ENCODE measurements around the gene RLF. TPM values are rescaled to one million over a fixed set of nuclear protein-coding genes. Genes with fewer than 3 reads are reported as not detected.

The RLF gene
- total and polyA plus RNA-seq, 2 of the 8 experiments (the other 6 are each of a cell fraction or from before 2014, with no cell fraction given), result 4.2 to 18.0 TPM

DNA sequence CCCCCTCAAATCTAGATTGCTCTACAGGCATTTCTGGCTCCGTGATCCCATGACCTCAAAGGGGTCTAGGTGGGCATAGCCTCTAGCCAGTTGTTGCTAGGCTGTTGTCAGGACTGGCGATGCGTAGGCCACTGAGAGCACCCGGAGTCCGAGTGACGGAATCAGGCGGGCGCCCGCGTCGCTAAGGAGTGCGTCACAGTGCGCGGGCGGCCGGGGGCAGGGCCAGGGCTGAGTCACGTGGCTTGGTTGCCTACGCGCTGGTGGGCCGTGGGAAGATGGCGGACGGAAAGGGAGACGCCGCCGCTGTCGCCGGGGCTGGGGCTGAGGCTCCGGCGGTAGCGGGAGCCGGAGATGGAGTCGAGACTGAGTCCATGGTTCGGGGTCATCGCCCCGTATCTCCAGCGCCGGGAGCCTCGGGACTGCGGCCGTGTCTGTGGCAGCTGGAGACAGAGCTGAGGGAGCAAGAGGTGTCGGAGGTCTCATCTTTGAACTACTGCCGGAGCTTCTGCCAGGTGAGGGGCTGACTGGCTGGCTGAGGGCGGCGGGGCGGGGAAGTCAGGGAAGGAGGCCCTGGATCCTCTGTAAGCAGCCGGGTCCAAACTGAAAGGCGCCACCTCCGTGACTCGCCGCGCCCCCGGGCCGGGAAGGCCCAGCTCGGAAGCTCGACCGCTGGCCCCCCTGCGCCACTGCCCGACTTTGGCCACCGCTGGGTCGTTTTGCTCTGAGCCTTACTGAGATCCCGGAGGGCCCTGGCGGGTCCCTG, at the start of gene RLF (continued):
- TF ChIP-seq HDAC2 (IDR thresholded peaks at IDR 0.05; ENCODE audit: borderline replicate concordance in 1 of 2, low read depth in 2 of 2, low read length in 2 of 2) (peak in 1 of 2 experiments; percentile 48; a peak in 2 of 4 replicates), RXRA (IDR thresholded peaks at IDR 0.05; ENCODE audit: insufficient read depth, low read depth, low read length) (no peak), RBBP5 (IDR thresholded peaks at IDR 0.05; ENCODE audit: borderline replicate concordance, low read depth, low read length) (peak; percentile 94; the same call in 1 of the 2 replicates), RAD21 (IDR thresholded peaks at IDR 0.05 in 1 of 2, conservative IDR thresholded peaks at IDR 0.05 in 1 of 2; ENCODE audit: low read depth in 2 of 2, low read length in 2 of 2) (no peak), TBP (IDR thresholded peaks at IDR 0.05; ENCODE audit: low read depth, low read length) (peak; percentile 78), TEAD4 (IDR thresholded peaks at IDR 0.05; ENCODE audit: low read depth, low read length) (no peak), NANOG (IDR thresholded peaks at IDR 0.05; ENCODE audit: insufficient read depth, low read depth, low read length, poor library complexity, severe bottlenecking) (no peak), TCF12 (IDR thresholded peaks at IDR 0.05; ENCODE audit: low read depth, low read length) (no peak), BCL11A (IDR thresholded peaks at IDR 0.05; ENCODE audit: low read depth in 2 of 2, low read length in 2 of 2) (no peak), GTF2F1 (IDR thresholded peaks at IDR 0.05; ENCODE audit: borderline replicate concordance, low read depth, low read length) (no peak), HDAC6 (IDR thresholded peaks at IDR 0.05; ENCODE audit: low read depth, low read length) (no peak), SP2 (IDR thresholded peaks at IDR 0.05; ENCODE audit: low read length) (no peak), POU5F1 (IDR thresholded peaks at IDR 0.05; ENCODE audit: low read depth, low read length) (no peak), RNF2 (IDR thresholded peaks at IDR 0.05; ENCODE audit: borderline replicate concordance, low read depth, low read length, missing control alignments, poor library complexity, severe bottlenecking) (no peak)
- TF ChIP-seq, protein P1, sequence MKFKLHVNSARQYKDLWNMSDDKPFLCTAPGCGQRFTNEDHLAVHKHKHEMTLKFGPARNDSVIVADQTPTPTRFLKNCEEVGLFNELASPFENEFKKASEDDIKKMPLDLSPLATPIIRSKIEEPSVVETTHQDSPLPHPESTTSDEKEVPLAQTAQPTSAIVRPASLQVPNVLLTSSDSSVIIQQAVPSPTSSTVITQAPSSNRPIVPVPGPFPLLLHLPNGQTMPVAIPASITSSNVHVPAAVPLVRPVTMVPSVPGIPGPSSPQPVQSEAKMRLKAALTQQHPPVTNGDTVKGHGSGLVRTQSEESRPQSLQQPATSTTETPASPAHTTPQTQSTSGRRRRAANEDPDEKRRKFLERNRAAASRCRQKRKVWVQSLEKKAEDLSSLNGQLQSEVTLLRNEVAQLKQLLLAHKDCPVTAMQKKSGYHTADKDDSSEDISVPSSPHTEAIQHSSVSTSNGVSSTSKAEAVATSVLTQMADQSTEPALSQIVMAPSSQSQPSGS (IDR thresholded peaks at IDR 0.05; ENCODE audit: low read length), result no peak
- TF ChIP-seq, protein P2, sequence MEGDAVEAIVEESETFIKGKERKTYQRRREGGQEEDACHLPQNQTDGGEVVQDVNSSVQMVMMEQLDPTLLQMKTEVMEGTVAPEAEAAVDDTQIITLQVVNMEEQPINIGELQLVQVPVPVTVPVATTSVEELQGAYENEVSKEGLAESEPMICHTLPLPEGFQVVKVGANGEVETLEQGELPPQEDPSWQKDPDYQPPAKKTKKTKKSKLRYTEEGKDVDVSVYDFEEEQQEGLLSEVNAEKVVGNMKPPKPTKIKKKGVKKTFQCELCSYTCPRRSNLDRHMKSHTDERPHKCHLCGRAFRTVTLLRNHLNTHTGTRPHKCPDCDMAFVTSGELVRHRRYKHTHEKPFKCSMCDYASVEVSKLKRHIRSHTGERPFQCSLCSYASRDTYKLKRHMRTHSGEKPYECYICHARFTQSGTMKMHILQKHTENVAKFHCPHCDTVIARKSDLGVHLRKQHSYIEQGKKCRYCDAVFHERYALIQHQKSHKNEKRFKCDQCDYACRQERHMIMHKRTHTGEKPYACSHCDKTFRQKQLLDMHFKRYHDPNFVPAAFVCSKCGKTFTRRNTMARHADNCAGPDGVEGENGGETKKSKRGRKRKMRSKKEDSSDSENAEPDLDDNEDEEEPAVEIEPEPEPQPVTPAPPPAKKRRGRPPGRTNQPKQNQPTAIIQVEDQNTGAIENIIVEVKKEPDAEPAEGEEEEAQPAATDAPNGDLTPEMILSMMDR (IDR thresholded peaks at IDR 0.05; ENCODE audit: control extremely low read depth in 1 of 3, insufficient read depth in 1 of 3, low read depth in 1 of 3, low read length in 3 of 3), result no peak
- TF ChIP-seq, protein P3, sequence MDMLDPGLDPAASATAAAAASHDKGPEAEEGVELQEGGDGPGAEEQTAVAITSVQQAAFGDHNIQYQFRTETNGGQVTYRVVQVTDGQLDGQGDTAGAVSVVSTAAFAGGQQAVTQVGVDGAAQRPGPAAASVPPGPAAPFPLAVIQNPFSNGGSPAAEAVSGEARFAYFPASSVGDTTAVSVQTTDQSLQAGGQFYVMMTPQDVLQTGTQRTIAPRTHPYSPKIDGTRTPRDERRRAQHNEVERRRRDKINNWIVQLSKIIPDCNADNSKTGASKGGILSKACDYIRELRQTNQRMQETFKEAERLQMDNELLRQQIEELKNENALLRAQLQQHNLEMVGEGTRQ (IDR thresholded peaks at IDR 0.05; ENCODE audit: low read length), result peak; percentile 93
